Dermis blood vessel endothelial cell (primary cell): ENCODE measurements around the gene FOLR1. TPM values are rescaled to one million over a fixed set of nuclear protein-coding genes. Genes with fewer than 3 reads are reported as not detected.

ENCODE experiments used
- DNase-seq: peaks from one replicate; pipeline ENCODE4 v3.0.0; 2010
- total RNA-seq: library from RNA; depleted of rRNA; stranded (reverse); fragments of >200 nt; gene quantifications from 2 replicates; pipeline ENCODE4 v1.2.3, GENCODE V29; 2014

Gene FOLR1
- total RNA-seq, 1 donor from 2014 or later: 0.68 TPM

DNA sequence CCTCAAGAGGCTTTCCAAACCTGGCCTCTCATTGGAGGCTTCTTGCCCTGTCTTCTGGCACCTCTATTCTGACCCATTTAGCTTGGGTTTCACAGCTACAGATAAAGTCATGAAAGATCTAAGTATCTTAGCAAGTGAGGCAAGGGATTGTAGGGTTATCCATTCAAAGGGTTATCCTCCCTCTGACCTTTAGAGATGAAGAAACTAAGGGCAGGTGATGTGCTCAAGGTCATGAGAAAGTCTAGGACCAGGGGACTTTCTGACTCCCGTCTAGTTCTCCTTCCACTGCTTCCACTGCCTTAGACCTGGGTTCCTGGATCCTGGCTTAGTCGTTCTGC, 44.8 kb downstream of the FOLR1 start:
- no peak for DNase-seq

GRCh38 chr11:72237112-72237931, 45.4 kb downstream of the FOLR1 start:
- DNase-seq: no peak

GRCh38 chr11:72238040-72238450, 46.1 kb downstream of the FOLR1 start:
- peak; percentile 73 for DNase-seq

- DNase-seq: no peak
These were observed 46.8 kb downstream of the FOLR1 start for GRCh38 chr11:72238492-72239312.

DNA sequence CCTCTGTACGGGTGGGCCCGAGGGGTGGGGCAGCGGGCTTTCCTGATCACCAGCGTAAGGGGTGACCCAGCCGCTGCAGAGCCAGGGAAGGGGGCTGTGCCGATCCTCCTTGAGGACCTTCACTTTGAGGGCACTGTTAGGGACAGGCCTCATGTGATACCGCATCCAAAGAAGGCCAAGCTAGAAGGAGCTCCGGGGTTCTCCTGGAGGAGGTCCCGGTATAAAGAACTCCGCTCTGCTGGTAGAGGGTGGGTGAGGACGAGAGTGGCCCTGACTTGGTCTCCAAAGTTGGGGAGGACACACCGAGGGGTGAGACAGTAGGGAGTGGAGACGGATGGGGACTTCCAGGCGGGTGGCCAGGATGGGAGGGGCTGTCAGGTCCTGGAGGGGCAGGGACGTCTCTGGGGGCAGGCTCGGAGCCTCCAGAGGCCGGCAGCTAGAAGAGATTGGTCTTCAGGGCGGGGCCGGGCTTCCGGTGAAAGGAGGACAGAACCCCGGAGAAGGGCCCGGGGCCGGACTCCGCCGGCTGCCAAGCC, 47.4 kb downstream of the FOLR1 start:
- DNase-seq: no peak

DNA sequence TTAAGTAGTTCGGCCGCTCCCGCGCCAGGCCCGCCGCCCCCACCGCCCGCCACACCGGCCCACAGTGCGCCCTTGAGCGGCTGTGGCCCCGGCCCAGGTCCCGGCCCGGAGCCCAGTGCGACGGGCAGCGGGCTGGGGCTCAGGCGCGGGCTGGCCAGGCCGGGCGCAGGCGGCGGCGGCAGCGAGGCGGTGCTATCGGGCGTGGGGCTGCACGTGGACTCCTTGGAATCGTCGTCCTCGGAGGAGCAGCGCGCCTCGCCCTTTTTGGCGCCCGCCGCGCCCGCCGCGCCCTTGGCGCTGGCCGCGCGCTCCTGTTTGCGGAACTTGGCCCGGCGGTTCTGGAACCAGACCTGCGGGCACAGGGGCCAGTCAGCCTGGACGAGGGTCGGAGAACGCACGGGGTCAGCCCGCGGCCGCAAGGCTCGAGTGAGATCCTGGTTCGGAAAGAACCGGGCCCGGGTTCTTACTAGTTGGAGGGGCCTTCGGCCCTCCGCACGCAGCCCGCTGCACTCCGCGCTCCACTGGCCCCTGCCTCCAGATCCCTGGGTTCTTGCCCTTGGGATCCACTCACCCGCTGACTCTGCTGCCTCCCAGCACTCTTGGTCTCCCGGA, 48.0 kb downstream of the FOLR1 start:
- peak; percentile 32 for DNase-seq

DNA sequence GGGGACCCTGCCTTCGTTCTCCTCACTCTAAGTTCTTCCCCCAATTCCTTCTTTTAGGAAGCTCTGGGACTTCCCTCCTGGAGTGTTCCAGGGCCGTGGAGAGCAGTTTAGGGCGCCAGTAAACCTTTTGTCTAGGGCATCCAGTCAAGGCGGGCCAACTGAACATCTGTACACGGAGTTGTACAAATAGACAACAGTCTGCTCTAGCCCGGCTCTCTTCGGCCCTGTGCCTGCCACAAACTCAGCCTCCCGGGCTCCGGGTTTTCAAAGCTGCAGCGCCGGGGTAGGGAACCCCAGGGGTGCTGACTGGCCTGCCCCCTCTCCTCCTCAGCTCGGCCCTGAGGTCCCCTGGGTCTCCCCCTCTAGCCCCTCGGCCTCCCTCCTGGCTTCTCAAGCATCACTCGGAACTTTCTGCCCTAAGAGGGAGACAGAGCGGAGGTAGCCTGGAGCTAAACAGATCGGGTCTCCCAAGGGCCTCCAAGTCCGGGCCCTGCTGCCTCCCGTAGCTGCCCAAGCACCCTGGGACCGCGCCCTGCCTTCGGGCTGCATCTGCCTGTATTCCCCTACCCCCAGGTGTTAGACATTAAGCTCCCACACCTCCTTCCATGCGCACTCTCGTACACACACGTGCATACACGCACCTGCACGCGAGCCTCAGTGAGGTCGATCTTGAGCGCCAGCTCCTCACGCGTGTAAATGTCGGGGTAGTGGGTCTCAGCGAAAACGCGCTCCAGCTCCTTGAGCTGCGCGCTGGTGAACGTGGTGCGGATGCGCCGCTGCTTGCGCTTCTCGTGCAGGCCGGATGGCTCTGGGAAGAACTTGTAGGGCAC, 48.7 kb downstream of the FOLR1 start:
- peak; percentile 17 for DNase-seq

- no peak for DNase-seq
These were observed 49.4 kb downstream of the FOLR1 start for GRCh38 chr11:72241291-72241781.

DNA sequence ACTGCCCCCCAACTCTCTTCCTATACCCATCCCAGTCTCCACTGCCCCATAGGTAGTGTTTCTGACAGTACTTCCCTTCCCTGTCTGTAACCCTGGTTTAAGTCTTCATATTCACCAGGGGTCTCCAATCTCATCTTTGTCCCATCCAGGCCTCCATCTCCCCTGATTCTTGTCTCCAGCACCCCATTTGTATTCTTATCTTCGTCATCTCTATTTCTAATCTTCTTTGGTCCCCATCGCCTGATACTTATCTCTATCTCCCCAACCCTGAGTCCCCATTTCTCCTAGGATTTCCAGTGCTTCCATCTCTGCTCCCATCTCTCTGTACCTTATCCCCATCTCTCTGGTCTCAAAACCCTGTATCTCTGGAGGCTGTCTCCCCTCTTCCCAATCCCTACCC, 50.2 kb downstream of the FOLR1 start:
- DNase-seq: no peak

GRCh38 chr11:72243173-72244059, 51.5 kb downstream of the FOLR1 start:
- no peak for DNase-seq

DNA sequence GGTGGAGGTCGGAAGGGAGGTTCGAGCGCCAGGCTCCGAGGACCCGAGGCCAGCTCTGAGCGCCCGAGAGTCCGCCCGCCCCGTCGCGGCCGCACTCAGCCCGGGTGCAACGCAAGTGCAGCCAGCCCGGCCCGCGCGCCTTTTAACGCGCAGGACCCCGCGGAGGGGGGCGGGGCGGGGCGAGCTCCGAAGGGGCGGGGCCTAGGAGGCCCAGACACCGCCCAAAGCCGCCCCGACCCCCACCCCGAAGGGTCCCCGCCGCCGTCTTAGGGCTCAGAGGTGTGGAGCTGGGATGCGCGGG, 52.1 kb downstream of the FOLR1 start, which contains the start of gene PHOX2A:
TSS of gene PHOX2A (minus strand) at position 117 of the 301 bp plus-strand sequence. CDS start 172 bp downstream, outside the sequence.
- DNase-seq: no peak

DNA sequence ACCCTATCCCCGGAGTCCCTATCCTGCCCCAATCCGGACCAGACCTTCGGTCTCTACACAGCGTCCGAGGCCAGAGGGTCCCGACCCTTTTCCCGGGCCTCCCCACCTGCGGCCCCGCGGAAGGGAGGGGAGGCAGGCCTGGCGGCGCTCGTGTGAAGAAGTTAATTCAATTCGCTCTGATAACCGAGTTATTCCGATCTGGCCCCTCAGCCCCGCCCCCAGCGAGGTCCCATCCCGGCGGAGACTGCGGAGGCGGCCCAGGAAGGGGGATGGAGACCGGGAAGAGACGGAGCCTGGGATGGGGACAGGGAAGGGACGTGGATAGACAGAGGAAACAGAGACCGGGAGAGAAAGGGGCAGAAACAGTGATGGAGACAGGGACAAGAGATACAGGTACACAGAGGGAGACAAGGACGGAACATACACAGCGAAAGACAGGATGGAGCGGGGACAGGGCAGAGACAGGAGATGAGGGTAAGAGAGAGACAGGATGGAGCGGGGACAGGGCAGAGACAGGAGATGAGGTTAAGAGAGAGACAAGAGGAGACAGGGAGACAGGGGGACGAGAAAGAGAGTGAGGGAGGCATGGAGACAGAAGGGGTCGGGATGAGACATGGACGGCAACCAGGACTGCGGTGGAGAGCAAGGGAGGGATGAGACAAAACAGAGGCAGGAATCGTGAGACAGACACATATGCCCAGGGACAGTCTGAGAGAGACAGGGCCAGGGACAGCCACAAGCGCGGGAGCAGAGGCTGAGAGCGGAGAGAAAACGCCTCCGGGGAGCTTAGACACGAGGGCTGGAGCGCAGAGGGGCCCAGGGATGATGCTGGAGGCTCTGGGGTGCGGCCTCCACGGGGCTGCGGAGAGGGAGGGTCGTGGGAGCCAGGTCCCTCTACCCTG, 52.7 kb downstream of the FOLR1 start:
- DNase-seq: no peak

DNA sequence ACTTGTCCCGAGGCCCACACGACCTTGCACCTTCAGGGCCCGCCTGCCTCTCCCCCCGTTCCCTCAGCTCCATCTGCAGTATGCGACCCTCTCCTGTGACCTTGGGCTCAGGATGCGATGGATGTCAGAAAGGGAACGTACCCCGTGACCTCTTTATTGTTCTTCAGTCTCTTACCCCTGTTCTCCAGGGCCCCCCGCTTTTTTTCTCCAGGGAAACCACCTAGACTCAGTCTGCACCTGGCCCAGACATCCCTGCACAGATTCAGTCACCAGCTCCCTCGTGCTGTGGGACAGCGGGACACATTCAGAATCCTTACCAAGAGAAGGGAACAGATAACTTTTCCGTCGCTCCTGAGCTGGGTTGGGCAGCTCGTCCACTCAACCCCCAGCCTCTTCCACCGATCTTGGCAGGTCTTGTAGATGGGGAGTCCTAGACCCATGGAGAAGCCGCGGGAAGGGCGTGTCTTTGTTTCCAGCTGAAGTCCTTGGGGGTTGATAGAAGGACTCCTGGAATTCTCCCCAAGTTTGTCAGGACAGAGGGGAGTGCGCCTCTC, 53.4 kb downstream of the FOLR1 start:
- no peak for DNase-seq

Other genes starting within 250 kb of the FOLR1 start
- gene IL18BP, start 193.2 kb upstream of the FOLR1 start, total RNA-seq: 2.2 and 4.6 TPM in 2 replicates
- gene NUMA1, start 111.6 kb upstream of the FOLR1 start, total RNA-seq: 151 and 225 TPM in 2 replicates
- 2.8 and 7.8 TPM in 2 replicates for gene LRRC51, start 111.3 kb upstream of the FOLR1 start, total RNA-seq
- gene LAMTOR1, start 88.8 kb upstream of the FOLR1 start, total RNA-seq: 100 and 111 TPM in 2 replicates
- gene TOMT, start 86.2 kb upstream of the FOLR1 start, total RNA-seq: not detected in 2 replicates
- 24.7 and 26.8 TPM in 2 replicates for gene ANAPC15, start 79.4 kb upstream of the FOLR1 start, total RNA-seq
- gene FOLR3, start 56.4 kb upstream of the FOLR1 start, total RNA-seq: not detected in 2 replicates
- not detected in 2 replicates for gene FOLR2, start 24.7 kb downstream of the FOLR1 start, total RNA-seq
- gene INPPL1, start 32.6 kb downstream of the FOLR1 start, total RNA-seq: 49.9 and 65.3 TPM in 2 replicates
- not detected in 2 replicates for gene PHOX2A, start 52.0 kb downstream of the FOLR1 start, total RNA-seq
- 54.1 and 66.7 TPM in 2 replicates for gene CLPB, start 242.4 kb downstream of the FOLR1 start, total RNA-seq